Dedifferentiated amniotic fluid mesenchymal stem cell (primary cell): ENCODE results near the gene FOXP1.
A peak's percentile ranks its signal among the peaks of the same experiment; 100 is the strongest.

ENCODE experiments used
- DNase-seq: peaks from one replicate; pipeline ENCODE4 v3.0.0-alpha.2; 2016; ENCODE audit errors: extremely low spot score

The FOXP1 gene

GRCh38 chr3:71586810-71587242, 3.3 kb upstream of the FOXP1 start:
- DNase-seq, result no peak

DNA sequence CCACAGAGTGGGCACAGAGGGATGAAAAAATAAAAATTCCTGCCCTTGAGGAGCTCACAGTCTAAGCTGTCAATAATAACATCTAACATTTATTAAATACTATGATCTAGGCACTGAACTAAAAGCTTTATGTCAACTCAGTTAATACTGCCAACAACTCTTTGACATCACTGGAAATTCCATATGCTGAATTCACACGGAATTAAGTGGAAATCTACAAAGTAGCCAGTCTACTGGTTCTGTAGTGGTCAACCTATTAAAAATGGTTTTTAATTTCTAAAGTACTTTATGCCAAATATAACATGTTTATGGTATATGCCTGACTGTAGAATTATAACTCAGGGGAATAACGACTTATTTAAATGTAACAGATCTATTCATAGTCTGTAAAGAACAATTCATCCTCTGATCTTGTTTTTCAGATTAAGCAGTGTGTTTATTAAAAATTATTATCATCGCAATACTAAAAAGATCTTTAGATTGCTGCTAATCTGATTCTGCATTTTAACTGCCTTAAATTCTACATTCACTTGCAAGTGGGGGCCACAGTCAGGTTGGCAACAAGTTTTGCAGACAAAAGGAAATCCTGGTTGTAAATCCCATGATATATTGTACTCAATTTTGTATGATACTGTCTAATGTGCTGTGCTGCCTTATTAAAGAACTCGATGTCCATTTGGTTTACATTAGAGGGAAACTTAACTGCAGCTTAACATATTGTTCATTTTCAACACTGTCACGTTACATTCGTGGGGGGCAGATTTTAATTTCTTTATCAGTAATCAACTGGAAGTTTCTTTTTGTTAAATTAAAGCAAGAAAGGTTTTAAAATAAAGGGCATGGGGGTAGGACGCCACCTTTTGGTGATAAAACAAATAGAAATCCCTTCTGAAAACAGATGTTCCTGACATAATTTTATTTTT, 2.6 kb upstream of the FOXP1 start:
- peak; percentile 60 for DNase-seq

GRCh38 chr3:71585131-71585530, 1.6 kb upstream of the FOXP1 start:
- DNase-seq, result no peak

DNA sequence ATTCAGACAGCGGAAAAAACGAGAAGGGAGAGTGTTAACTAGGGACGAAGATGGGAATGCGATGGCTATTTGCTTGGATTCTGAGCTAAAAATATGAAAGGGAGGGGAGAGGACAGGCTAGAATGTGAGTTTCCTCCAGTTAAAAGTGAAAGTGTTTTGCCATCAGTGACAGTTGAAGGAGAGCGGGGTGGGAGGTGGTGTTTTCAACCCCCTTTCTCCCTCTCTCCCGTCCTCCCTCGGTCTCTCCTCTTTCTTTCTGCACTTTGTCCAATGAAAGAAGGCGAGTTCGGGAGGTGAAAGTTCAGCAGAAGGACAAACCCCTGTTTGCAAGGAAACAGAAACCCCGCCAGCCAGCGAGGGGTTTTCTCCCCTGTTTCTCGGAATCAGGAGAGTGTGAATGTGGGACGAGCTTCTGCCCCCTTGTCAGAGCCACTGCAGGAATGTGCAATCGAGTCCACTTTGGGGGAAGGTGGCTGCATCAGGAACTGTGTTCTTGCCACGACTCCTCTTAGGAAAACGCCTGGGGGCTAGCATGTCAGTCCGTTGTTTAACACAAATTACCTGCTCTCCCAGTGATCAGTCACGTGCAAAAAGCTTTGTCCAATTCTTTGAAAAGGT, 975 bp upstream of the FOXP1 start:
- DNase-seq, result no peak

- DNase-seq, result no peak
These were observed 639 bp downstream of the FOXP1 start for GRCh38 chr3:71582612-71583565.

- DNase-seq, result no peak
These were observed 1.4 kb downstream of the FOXP1 start for GRCh38 chr3:71582036-71582611.

DNA sequence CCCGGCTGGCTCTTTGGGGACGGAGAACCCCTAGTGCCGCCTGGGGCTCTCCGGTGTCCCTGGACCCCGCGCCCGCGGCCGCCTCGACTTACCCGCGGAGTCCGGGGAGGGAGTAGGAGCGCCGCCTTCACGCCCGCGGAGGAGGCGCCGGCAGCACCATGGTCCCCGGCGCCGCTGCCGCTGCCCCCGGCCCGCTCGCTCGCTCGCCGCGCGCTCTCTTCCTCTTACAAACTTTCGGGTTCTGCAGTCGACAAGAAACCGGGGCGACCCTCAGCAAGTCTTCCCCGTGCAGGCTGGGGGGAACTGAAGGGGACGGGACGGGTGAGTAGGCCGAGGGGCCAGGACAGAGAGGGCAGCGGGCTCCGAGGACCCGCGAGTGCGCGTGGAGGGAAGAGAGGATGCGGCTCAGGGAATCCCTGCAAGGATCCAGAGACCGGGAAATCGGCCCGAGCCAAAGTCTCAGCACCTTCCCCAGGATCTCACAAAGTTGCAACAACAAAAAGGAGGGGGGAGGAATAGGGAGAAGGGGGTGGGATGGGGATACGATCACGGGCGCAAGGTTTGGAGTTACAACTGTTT, 2.0 kb downstream of the FOXP1 start:
- DNase-seq, result no peak

GRCh38 chr3:71580636-71581456, 2.7 kb downstream of the FOXP1 start:
- no peak for DNase-seq

DNA sequence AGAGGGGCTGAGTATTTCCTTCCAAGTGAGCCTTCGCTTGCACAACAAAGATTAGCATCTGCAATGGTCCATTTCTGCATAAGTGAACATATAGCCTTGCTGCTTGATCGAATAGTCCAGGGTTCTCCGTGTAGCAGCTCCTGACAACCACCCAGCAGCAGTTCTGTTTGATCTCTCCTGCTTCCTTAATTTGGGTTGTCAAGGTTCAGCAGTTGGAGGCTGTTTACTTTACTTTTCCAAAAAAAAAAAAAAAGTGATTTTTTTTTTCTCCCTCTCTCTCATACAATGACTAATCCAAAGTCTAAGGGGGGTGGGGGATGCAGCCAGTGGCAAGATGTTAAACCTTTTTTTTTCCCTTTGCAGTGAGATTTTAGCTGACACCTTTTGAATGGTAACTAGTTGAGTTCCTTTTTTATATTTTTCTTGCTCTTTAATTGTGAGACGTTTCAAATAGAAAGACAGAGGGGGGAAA, 3.6 kb downstream of the FOXP1 start:
- no peak for DNase-seq

DNA sequence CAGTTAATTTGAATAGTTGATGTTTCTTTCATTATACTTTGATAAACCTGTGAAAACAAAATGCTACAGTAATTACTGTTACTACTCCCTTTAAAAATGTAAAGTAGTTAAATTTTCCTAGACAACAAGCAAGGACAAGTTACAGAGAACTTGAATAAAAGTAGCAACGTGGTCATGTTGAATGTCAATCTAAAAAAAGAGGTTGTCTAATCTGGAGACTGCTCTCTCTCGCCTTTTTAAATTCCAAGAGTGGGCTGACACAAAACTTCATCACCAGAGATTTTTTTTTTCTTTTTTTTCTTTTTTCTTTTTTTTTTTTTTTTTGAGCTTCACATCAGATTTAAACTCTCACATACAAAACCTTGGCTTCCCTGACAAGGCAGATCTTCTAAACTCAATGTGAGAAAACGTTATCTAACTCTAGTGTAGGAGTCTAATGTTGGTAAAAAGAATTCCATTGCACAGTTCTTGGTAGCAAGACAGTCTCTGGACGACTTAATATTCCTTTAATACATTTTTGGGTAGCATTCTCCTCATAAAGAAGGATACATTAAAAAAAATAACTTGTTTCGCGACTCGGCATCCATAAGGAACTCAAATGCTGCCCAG, 4.1 kb downstream of the FOXP1 start:
- DNase-seq, result no peak

DNA sequence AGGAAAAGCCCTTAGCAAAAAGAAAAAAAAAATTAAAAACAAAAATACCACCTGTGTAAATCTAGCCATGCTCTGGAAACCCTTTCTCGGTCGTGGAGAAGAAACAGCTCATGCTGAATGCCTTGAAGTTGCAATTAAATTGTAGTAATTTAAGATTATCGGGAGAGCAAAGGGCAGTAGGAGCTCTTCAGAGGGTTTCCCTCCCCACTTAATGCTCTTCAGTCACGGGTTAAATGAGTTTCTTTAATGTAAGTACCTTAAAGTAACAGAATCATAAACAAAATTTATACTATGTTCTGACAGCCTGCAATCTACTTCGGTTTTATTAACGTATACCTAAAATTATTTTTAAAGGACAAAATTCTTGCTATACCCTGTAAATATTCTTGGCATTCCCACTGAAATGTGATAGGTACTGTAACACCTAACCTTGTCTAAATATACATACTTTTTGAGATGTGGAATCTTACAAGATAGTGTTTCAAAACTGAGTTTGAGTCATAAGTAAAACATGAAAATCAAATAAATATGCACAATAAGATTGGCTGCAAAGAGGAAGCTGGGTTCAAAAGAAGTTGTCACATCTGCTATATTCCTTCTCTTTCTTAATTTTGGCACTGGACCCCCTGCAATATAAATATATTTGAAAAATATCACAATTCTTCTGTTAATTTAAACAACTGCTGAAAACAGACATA, 5.3 kb downstream of the FOXP1 start:
- DNase-seq, result no peak

DNA sequence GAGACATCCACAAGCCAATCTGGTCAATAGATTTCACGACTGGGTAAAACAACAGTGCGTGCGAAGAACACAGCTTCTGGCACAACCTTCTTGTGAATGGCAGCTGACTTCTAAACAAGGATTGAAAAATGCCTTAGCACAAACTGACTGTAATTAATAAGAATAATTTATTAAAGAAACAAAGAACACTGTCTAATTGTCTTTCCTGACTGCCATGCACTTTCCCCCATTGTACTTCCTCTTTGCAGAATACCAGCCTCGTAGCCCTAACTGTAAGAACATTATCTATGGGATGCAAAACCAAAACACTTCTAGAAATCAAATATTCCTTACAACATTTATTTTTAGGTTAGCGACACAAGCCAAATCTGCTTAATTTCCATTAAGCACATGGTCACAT, 6.5 kb downstream of the FOXP1 start:
- DNase-seq, result no peak

- DNase-seq, result no peak
These were observed 8.1 kb downstream of the FOXP1 start for GRCh38 chr3:71575433-71575832.

- no peak for DNase-seq
These were observed 10.3 kb downstream of the FOXP1 start for GRCh38 chr3:71573181-71573580.

DNA sequence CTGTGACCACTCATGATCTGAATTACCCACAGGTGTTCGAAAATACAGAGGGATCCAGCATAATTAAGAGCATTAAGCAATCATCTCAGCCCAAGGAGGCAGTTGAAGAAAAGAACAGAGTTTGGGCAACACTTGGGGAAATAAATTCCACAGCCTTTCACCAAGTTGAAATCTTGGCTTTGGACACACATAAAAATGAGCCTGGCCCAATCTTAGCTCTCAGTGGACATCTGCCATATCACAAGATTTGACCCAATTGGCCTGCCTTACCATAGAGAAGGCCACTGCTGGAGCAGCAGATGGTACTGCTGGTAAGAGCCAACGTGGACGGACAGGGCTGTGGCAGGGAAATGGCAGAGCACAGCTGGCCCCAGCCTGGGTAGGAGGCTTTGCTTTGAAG, 13.0 kb downstream of the FOXP1 start:
- no peak for DNase-seq

DNA sequence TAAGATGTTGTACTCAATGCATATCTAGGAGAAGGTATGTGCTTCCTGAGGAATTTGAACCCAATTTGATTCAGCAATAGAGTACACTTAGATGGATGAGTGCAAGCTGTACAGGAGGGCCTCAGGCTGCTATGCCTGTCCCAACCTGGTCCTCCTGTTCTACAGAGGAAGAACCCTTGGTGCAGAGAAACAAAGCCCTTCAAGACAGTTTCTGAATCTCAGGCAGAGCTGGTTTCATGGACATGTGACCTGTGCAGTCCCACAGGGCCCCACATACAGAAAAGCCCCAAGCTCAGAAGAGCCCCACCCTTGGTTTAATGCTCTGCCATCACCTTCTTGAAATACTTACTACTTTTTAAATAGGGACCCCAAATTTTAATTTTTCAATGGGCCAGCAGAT, 15.3 kb downstream of the FOXP1 start:
- no peak for DNase-seq

- DNase-seq, result no peak
These were observed 16.8 kb downstream of the FOXP1 start for GRCh38 chr3:71566776-71567175.

DNA sequence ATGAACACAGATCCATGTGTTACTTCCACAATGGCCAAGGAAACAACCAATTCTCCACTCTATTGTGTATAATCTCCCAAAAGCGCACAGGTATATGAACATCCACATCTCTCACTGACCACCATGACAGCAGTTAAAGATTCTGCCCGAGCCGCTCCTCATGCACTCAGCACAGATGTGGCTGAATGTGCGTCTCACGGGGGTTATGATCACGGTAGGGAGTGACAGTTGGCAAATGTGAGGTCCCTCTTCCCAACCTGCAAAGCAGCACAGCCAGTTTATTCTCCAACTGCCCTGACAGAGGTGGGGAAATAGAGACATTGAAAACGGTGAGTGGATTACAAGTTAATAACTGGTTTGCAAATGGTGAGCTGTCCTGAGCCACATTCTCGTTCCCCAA, 17.6 kb downstream of the FOXP1 start:
- DNase-seq, result no peak

DNA sequence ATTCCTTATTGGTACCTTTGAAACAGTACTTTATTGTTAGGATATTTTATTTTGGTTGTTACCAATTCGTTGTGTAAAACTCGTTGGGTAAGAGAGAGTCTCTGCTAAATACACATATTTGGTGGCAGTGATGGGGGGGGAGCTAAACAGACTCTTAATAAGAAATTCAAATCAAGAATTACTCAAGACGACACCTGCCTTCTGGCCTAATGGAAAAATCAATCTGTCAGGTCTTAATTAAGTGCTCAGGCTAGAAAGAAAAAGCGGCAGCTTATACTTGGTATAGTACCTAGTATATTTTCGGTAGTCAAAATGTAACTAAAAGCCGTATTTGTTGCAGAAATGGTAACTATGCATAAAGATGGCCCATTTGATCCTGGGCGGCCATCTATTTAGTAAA, 18.2 kb downstream of the FOXP1 start:
- no peak for DNase-seq
